ENCODE data around the gene TMEM184A.

GRCh38 chr7:1498370-1499305 is 57.4 kb downstream of the TMEM184A start:
- TF ChIP-seq CTCF (conservative IDR thresholded peaks at IDR 0.05) (no peak), EZH2 (IDR thresholded peaks at IDR 0.05; ENCODE audit: low read depth) (no peak)

Measured in PC-9 (cell line).